K562 (cell line): Measurements from ENCODE around the gene UQCRHL. TPM values are rescaled to one million over a fixed set of nuclear protein-coding genes. Genes with fewer than 3 reads are reported as not detected.
A peak's percentile ranks its signal among the peaks of the same experiment; 100 is the strongest.
"Not testable (repeated sequence)": the region's sequence is repeated elsewhere in the genome, so short reads cannot be mapped to it uniquely, and the experiment has no call there.

Source experiments
- ATAC-seq: fragments of 200-7000 bp; cut with Tn5 transposase; 3 replicates; pipeline ENCODE4 v1.9.1; 2020; ENCODE audit warnings: moderate library complexity
- BruUV-seq: library from RNA; stranded (reverse); fragments of 400-500 nt; replicated peaks from 2 replicates; lab custom pipeline; 2021; lab: Mats Ljungman, UMichigan
- CTCF ChIA-PET: fragments of 300-600 bp; formaldehyde crosslinking; extraction: SDS; loops from one replicate; lab custom pipeline; 2021; ENCODE audit warnings: low intra/inter-chr PET ratio; lab: Yijun Ruan, JAX
- POLR2A ChIA-PET: fragments of 300-600, 350-650 bp; sonication (Branson Sonifier 250); formaldehyde crosslinking; extraction: SDS; loops from one replicate; lab custom pipeline; 2021; ENCODE audit warnings: antibody characterized with exemption, inconsistent platforms; lab: Yijun Ruan, JAX
- DNase-seq, 4 experiments: peaks; one replicate each; pipeline versions ENCODE4 v3.0.0 to v3.0.0-alpha.2; 2011 to 2018; ENCODE audit warnings: low spot score in 3 of 4, mixed read lengths in 3 of 4; ENCODE audit errors: extremely low read depth in 1 of 4
- FAIRE-seq: peaks from 2 replicates; lab custom pipeline; 2011; peaks lifted over from hg19 to GRCh38; lab: Jason Lieb, UNC
- H2AFZ ChIP-seq: 2 replicates; pipeline ENCODE4 v1.6.0; 2011; ENCODE audit warnings: low read depth, low read length, control low read depth, inconsistent platforms
- H3K27ac ChIP-seq: fragments of 200-600 bp; 3 replicates; pipeline ENCODE4 v1.8.0; 2011; ENCODE audit warnings: low read depth, mild to moderate bottlenecking, control low read depth, inconsistent platforms, low read length, moderate library complexity, mixed read lengths; ENCODE audit errors: extremely low read depth
- H3K27me3 ChIP-seq, 2 experiments: fragments of 300-600 bp in 1 of 2; 2 replicates in 1 of 2; 3 replicates in 1 of 2; pipeline versions ENCODE4 v1.6.0 to v1.8.0; 2011; ENCODE audit warnings: inconsistent platforms in 2 of 2, low read length in 2 of 2, mild to moderate bottlenecking in 1 of 2, mixed read lengths in 1 of 2, moderate library complexity in 1 of 2; ENCODE audit not compliant: control insufficient read depth in 2 of 2, insufficient read depth in 2 of 2
- H3K36me3 ChIP-seq: fragments of 300-600 bp; 3 replicates; pipeline ENCODE4 v1.8.0; 2011; ENCODE audit warnings: mild to moderate bottlenecking, low read length, inconsistent platforms; ENCODE audit not compliant: control insufficient read depth, insufficient read depth
- H3K4me1 ChIP-seq, 2 experiments: fragments of 200-600 bp in 1 of 2; replicated peaks in 1 of 2; 2 replicates in 1 of 2; 3 replicates in 1 of 2; pipeline versions ENCODE4 v1.5.1 to v1.8.0; 2011; ENCODE audit warnings: inconsistent platforms in 2 of 2, low read length in 2 of 2, mild to moderate bottlenecking in 1 of 2, mixed read lengths in 1 of 2, moderate library complexity in 1 of 2; ENCODE audit not compliant: control insufficient read depth in 2 of 2, insufficient read depth in 2 of 2
- H3K4me2 ChIP-seq: 2 replicates; pipeline ENCODE4 v1.6.1; 2011; ENCODE audit warnings: low read length, control low read depth, inconsistent platforms, mixed read lengths; ENCODE audit not compliant: insufficient read depth
- H3K4me3 ChIP-seq: fragments of 200-600 bp; sonication (generic), shearing (Covaris generic); 2 replicates; pipeline ENCODE4 v1.5.1; 2016; ENCODE audit warnings: control low read depth, inconsistent platforms
- H3K79me2 ChIP-seq: fragments of 200-600 bp; 3 replicates; pipeline ENCODE4 v1.8.0; 2011; ENCODE audit warnings: low read length, inconsistent platforms; ENCODE audit not compliant: control insufficient read depth, insufficient read depth
- H3K9ac ChIP-seq, 2 experiments: 2 replicates each; pipeline versions ENCODE4 v1.6.0 to v1.6.1; 2011; ENCODE audit warnings: low read depth in 2 of 2, low read length in 2 of 2, control low read depth in 1 of 2, inconsistent platforms in 1 of 2, mild to moderate bottlenecking in 1 of 2, mixed read lengths in 1 of 2; ENCODE audit not compliant: insufficient read depth in 1 of 2
- H3K9me1 ChIP-seq: one replicate; pipeline ENCODE4 v1.6.0; 2011; ENCODE audit warnings: inconsistent platforms, mild to moderate bottlenecking, low read length, moderate library complexity; ENCODE audit not compliant: control insufficient read depth, insufficient read depth
- H3K9me3 ChIP-seq: replicated peaks from 2 replicates; pipeline ENCODE4 v1.5.1; 2011; ENCODE audit warnings: low read depth, low read length, inconsistent platforms; ENCODE audit not compliant: control insufficient read depth, insufficient read depth
- H4K20me1 ChIP-seq: replicated peaks from 2 replicates; pipeline ENCODE4 v1.6.1; 2011; ENCODE audit warnings: low read length, inconsistent platforms, mixed read lengths; ENCODE audit not compliant: control insufficient read depth, insufficient read depth
- ATF1 ChIP-seq, 2 experiments: fragments of 450-650 bp in 1 of 2; IDR thresholded peaks; 2 replicates each; pipeline ENCODE4 v1.6.1; 2016; ENCODE audit warnings: missing compliant biosample characterization in 1 of 2, missing genetic modification characterization in 1 of 2
- BCOR ChIP-seq: fragments of 450-650 bp; IDR thresholded peaks from 2 replicates; pipeline ENCODE4 v1.6.1; 2016
- CHD1 ChIP-seq: fragments of 200-600 bp; sonication (generic); IDR thresholded peaks from one replicate; pipeline ENCODE4 v1.6.1; 2012; ENCODE audit warnings: mild to moderate bottlenecking, moderate library complexity, low read length, inconsistent platforms
- KLF1 ChIP-seq: fragments of 450-650 bp; IDR thresholded peaks from 2 replicates; pipeline ENCODE4 v1.6.1; 2016; ENCODE audit warnings: missing genetic modification characterization, missing compliant biosample characterization
- RBFOX2 ChIP-seq: fragments of 200-400 bp; formaldehyde crosslinking; IDR thresholded peaks from 2 replicates; pipeline ENCODE4 v1.6.1; 2017; ENCODE audit warnings: low read depth, mild to moderate bottlenecking, low read length, moderate library complexity
- TAF1 ChIP-seq: IDR thresholded peaks from 2 replicates; pipeline ENCODE4 v1.6.1; 2011; ENCODE audit warnings: mild to moderate bottlenecking, low read length, moderate library complexity; ENCODE audit not compliant: insufficient read depth, control insufficient read depth, severe bottlenecking; ENCODE audit errors: extremely low read depth
- ZNF384 ChIP-seq: IDR thresholded peaks from 2 replicates; pipeline ENCODE4 v1.6.1; 2012; ENCODE audit warnings: low read depth, low read length, improper control_type of control experiment
- WGBS: fragments of 100-300 bp; shearing (Covaris generic); methylation state at CpG from one replicate; pipeline ENCODE4 v1.1.6; 2016; ENCODE audit warnings: low coverage, mixed read lengths; ENCODE audit not compliant: insufficient coverage; ENCODE audit errors: missing lambda C conversion rate; 5-methylcytosine and 5-hydroxymethylcytosine counted together
- in situ Hi-C: fragments of 300-500 bp; cut with MboI; formaldehyde crosslinking; loops from 4 replicates; pipeline ENCODE4 v1.15.0; 2018; ENCODE audit warnings: inconsistent platforms, mixed read lengths
- intact Hi-C: fragments of 100-400 bp; cut with micrococcal nuclease; formaldehyde crosslinking; loops from 2 replicates; pipeline ENCODE4 v1.14.2; 2022
- polyA plus RNA-seq, 8 experiments: library from polyadenylated mRNA; depleted of rRNA in 4 of 8; stranded (reverse) in 5 of 8; unstranded in 3 of 8; fragments of >200 nt; fragmentation: Nextera tagmentation in 2 of 8; fragmentation: Illumina TruSeq in 1 of 8; extraction: Ambion mirVana in 2 of 8; extraction: Trizol in 1 of 8; gene quantifications; 2 replicates each; pipeline versions ENCODE4 v1.2.1 to v1.2.3, GENCODE V29; 2011 to 2014; ENCODE audit warnings: inconsistent platforms in 1 of 8, missing spikeins in 1 of 8
- total RNA-seq, 7 experiments: library from RNA; depleted of rRNA in 6 of 7; stranded (reverse); fragments of >200 nt in 6 of 7; fragmentation: Illumina TruSeq in 2 of 7; extraction: Trizol in 2 of 7; gene quantifications; 2 replicates each; pipeline versions ENCODE4 v1.2.1 to v1.2.3, GENCODE V29; 2011 to 2021; ENCODE audit warnings: low replicate concordance in 1 of 7
- TF ChIP-seq, protein P1 (sequence below): IDR thresholded peaks from 3 replicates; pipeline ENCODE4 v1.6.1; 2011; ENCODE audit warnings: borderline replicate concordance, mild to moderate bottlenecking, moderate library complexity; ENCODE audit not compliant: insufficient read length; ENCODE audit errors: extremely low read depth
- TF ChIP-seq, protein P2 (sequence below), 3 experiments: fragments of 200-800 bp in 1 of 3; fragments of 250-450 bp in 1 of 3; fragments of 450-650 bp in 1 of 3; sonication (Bioruptor Pico) in 1 of 3; sonication (Bioruptor generic) in 1 of 3; formaldehyde crosslinking in 1 of 3; IDR thresholded peaks; 2 replicates each; pipeline versions ENCODE4 v1.6.1 to v1.8.0; 2016 to 2022; ENCODE audit warnings: mild to moderate bottlenecking in 2 of 3, missing genetic modification characterization in 2 of 3, missing compliant biosample characterization in 1 of 3, moderate library complexity in 1 of 3
- TF ChIP-seq, protein P3 (sequence below), 2 experiments: fragments of 450-650 bp; IDR thresholded peaks; 2 replicates each; pipeline ENCODE4 v1.6.1; 2016

UQCRHL gene
- total and polyA plus RNA-seq, 9 of the 15 experiments (the other 6 are each of a cell fraction or from before 2014, with no cell fraction given) = 5.1 to 41.3 (median 21.8) TPM

DNA sequence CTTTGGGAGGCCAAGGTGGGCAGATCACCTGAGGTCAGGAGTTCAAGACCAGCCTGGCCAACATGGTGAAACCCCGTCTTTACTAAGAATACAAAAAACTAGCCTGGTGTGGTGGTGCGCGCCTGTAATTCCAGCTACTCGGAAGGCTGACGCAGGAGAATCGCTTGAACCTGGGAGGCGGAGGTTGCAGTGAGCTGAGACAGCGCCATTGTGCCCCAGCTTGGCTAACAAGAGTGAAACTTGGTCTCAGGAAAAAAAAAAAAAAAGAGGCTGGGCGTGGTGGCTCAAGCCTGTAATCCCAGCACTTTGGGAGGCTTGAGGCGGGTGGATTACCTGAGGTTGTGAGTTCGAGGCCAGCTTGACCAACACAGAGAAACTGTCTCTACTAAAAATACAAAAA, 38.6 kb upstream of the UQCRHL start:
- BruUV-seq; H3K36me3 ChIP-seq; ATAC-seq; H3K27me3 ChIP-seq; CTCF ChIA-PET; in situ Hi-C loops; H3K9me3 ChIP-seq; H4K20me1 ChIP-seq; FAIRE-seq; H2AFZ ChIP-seq; H3K9me1 ChIP-seq; intact Hi-C loops; TF ChIP-seq ATF1 (CRISPR knock-in tag; IDR thresholded peaks at IDR 0.05): not testable (repeated sequence)
- 80% methylated on average over 10 of the region's 11 CpGs for WGBS
- Histone ChIP-seq H3K79me2 (peaks cover 62% of the 10 kb centered on the region), H3K9ac (peak overlapping the region; percentile 46 to 88), H3K4me3 (peak overlapping the region; percentile 62; the same call in 1 of the 2 replicates), H3K27ac (0 out of 3 replicates have a peak overlapping the region, but pooled peaks have one; percentile 97), H3K4me2 (peak overlapping the region; percentile 91; the same call in 1 of the 2 replicates), H3K4me1 (peaks cover 6 to 27% of the 10 kb centered on the region in 2 experiments)
- DNase-seq = peak in 1 of 4 experiments; percentile 32
- POLR2A ChIA-PET = interaction anchor here (0.9 to 10.4 kb wide), 6 partner anchors 8 to 41 kb away, joined by 3 to 133 read pairs (median 16); no protein-coding TSS in a partner anchor
- TF ChIP-seq TAF1 (peak; percentile 20), KLF1 (tag) (0 out of 2 replicates have a peak, but pooled peaks have one; percentile 16), BCOR (peak; percentile 49; the same call in 1 of the 2 replicates), ATF1 (tag; IDR thresholded peaks at IDR 0.05) (0 out of 2 replicates have a peak, but pooled peaks have one; percentile 1), ZNF384 (peak; percentile 80), CHD1 (peak; percentile 29), RBFOX2 (peak; percentile 31; the same call in 1 of the 2 replicates)
- TF ChIP-seq, protein P1, sequence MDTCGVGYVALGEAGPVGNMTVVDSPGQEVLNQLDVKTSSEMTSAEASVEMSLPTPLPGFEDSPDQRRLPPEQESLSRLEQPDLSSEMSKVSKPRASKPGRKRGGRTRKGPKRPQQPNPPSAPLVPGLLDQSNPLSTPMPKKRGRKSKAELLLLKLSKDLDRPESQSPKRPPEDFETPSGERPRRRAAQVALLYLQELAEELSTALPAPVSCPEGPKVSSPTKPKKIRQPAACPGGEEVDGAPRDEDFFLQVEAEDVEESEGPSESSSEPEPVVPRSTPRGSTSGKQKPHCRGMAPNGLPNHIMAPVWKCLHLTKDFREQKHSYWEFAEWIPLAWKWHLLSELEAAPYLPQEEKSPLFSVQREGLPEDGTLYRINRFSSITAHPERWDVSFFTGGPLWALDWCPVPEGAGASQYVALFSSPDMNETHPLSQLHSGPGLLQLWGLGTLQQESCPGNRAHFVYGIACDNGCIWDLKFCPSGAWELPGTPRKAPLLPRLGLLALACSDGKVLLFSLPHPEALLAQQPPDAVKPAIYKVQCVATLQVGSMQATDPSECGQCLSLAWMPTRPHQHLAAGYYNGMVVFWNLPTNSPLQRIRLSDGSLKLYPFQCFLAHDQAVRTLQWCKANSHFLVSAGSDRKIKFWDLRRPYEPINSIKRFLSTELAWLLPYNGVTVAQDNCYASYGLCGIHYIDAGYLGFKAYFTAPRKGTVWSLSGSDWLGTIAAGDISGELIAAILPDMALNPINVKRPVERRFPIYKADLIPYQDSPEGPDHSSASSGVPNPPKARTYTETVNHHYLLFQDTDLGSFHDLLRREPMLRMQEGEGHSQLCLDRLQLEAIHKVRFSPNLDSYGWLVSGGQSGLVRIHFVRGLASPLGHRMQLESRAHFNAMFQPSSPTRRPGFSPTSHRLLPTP = peak; percentile 39
- TF ChIP-seq, protein P2, sequence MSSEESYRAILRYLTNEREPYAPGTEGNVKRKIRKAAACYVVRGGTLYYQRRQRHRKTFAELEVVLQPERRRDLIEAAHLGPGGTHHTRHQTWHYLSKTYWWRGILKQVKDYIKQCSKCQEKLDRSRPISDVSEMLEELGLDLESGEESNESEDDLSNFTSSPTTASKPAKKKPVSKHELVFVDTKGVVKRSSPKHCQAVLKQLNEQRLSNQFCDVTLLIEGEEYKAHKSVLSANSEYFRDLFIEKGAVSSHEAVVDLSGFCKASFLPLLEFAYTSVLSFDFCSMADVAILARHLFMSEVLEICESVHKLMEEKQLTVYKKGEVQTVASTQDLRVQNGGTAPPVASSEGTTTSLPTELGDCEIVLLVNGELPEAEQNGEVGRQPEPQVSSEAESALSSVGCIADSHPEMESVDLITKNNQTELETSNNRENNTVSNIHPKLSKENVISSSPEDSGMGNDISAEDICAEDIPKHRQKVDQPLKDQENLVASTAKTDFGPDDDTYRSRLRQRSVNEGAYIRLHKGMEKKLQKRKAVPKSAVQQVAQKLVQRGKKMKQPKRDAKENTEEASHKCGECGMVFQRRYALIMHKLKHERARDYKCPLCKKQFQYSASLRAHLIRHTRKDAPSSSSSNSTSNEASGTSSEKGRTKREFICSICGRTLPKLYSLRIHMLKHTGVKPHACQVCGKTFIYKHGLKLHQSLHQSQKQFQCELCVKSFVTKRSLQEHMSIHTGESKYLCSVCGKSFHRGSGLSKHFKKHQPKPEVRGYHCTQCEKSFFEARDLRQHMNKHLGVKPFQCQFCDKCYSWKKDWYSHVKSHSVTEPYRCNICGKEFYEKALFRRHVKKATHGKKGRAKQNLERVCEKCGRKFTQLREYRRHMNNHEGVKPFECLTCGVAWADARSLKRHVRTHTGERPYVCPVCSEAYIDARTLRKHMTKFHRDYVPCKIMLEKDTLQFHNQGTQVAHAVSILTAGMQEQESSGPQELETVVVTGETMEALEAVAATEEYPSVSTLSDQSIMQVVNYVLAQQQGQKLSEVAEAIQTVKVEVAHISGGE (CRISPR knock-in tag; IDR thresholded peaks at IDR 0.05) = peak in 1 of 3 experiments; percentile 30; a peak in 1 of 6 replicates
- TF ChIP-seq, protein P3, sequence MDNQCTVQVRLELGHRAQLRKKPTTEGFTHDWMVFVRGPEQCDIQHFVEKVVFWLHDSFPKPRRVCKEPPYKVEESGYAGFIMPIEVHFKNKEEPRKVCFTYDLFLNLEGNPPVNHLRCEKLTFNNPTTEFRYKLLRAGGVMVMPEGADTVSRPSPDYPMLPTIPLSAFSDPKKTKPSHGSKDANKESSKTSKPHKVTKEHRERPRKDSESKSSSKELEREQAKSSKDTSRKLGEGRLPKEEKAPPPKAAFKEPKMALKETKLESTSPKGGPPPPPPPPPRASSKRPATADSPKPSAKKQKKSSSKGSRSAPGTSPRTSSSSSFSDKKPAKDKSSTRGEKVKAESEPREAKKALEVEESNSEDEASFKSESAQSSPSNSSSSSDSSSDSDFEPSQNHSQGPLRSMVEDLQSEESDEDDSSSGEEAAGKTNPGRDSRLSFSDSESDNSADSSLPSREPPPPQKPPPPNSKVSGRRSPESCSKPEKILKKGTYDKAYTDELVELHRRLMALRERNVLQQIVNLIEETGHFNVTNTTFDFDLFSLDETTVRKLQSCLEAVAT (IDR thresholded peaks at IDR 0.05) = peak in 1 of 2 experiments; percentile 67; a peak in 1 of 4 replicates
